HepG2 (cell line): ENCODE measurements around the gene LUZP2. TPM values are rescaled to one million over a fixed set of nuclear protein-coding genes. Genes with fewer than 3 reads are reported as not detected.

Experiments used
- ATAC-seq: fragments of 200-7000 bp; cut with Tn5 transposase; 3 replicates; pipeline ENCODE4 v1.9.1; 2020; ENCODE audit warnings: mild to moderate bottlenecking, moderate library complexity
- BruUV-seq: library from RNA; stranded (reverse); fragments of 400-500 nt; replicated peaks from 2 replicates; lab custom pipeline; 2021; lab: Mats Ljungman, UMichigan
- CTCF ChIA-PET: fragments of 300-600 bp; formaldehyde crosslinking; extraction: SDS; loops from one replicate; lab custom pipeline; 2021; ENCODE audit warnings: low total read pairs, inconsistent platforms, low intra/inter-chr PET ratio; lab: Yijun Ruan, JAX
- POLR2A ChIA-PET: fragments of 350-600 bp; sonication (Branson Sonifier 250); formaldehyde crosslinking; loops from one replicate; lab custom pipeline; 2020; ENCODE audit warnings: antibody characterized with exemption, inconsistent platforms; lab: Yijun Ruan, JAX
- DNase-seq: peaks from one replicate; pipeline ENCODE4 v3.0.0-alpha.2; 2015; ENCODE audit warnings: low spot score
- FAIRE-seq: peaks from 3 replicates; lab custom pipeline; 2011; peaks lifted over from hg19 to GRCh38; lab: Jason Lieb, UNC
- H2AFZ ChIP-seq: one replicate; pipeline ENCODE4 v1.6.1; 2011; ENCODE audit warnings: low read length, inconsistent platforms
- H3K27ac ChIP-seq: fragments of 300-600 bp; 3 replicates; pipeline ENCODE4 v1.8.0; 2011; ENCODE audit warnings: mixed run types, mild to moderate bottlenecking, mixed read lengths, low read length, inconsistent platforms; ENCODE audit not compliant: insufficient read depth; ENCODE audit errors: extremely low read length
- H3K27me3 ChIP-seq, 2 experiments: fragments of 200-600 bp in 1 of 2; 2 replicates in 1 of 2; 3 replicates in 1 of 2; pipeline versions ENCODE4 v1.6.0 to v1.8.0; 2011; ENCODE audit warnings: low read length in 2 of 2, mild to moderate bottlenecking in 2 of 2, moderate library complexity in 2 of 2, inconsistent platforms in 1 of 2; ENCODE audit not compliant: insufficient read depth in 2 of 2, control insufficient read depth in 1 of 2
- H3K36me3 ChIP-seq, 2 experiments: fragments of 200-600 bp in 1 of 2; replicated peaks in 1 of 2; 2 replicates in 1 of 2; 3 replicates in 1 of 2; pipeline versions ENCODE4 v1.5.1 to v1.8.0; 2011; ENCODE audit warnings: low read length in 2 of 2, inconsistent platforms in 1 of 2; ENCODE audit not compliant: insufficient read depth in 2 of 2, control insufficient read depth in 1 of 2
- H3K4me1 ChIP-seq: 2 replicates; pipeline ENCODE4 v1.5.1; 2012; ENCODE audit warnings: low read length, inconsistent platforms; ENCODE audit not compliant: insufficient read depth
- H3K4me2 ChIP-seq: 2 replicates; pipeline ENCODE4 v1.6.0; 2011; ENCODE audit warnings: low read depth, low read length, inconsistent platforms
- H3K4me3 ChIP-seq, 3 experiments: fragments of 200-600 bp in 1 of 3; sonication (generic), shearing (Covaris generic) in 1 of 3; replicated peaks in 1 of 3; 2 replicates each; pipeline ENCODE4 v1.5.1; 2011 to 2016; ENCODE audit warnings: low read length in 3 of 3, inconsistent platforms in 2 of 3, low read depth in 2 of 3, mild to moderate bottlenecking in 2 of 3, control low read depth in 1 of 3, mixed read lengths in 1 of 3; ENCODE audit not compliant: insufficient read depth in 1 of 3
- H3K79me2 ChIP-seq: one replicate; pipeline ENCODE4 v1.6.1; 2011; ENCODE audit warnings: low read length, inconsistent platforms; ENCODE audit not compliant: insufficient read depth
- H3K9ac ChIP-seq: 2 replicates; pipeline ENCODE4 v1.6.0; 2011; ENCODE audit warnings: mild to moderate bottlenecking, low read depth, low read length, inconsistent platforms; ENCODE audit not compliant: insufficient read depth
- H3K9me3 ChIP-seq: 2 replicates; pipeline ENCODE4 v1.5.1; 2012; ENCODE audit warnings: mild to moderate bottlenecking, low read length
- H4K20me1 ChIP-seq: 2 replicates; pipeline ENCODE4 v1.6.0; 2011; ENCODE audit warnings: inconsistent platforms, mild to moderate bottlenecking, low read length, moderate library complexity; ENCODE audit not compliant: insufficient read depth
- FOXP1 ChIP-seq, 2 experiments: fragments of 450-650 bp in 1 of 2; IDR thresholded peaks; 2 replicates each; pipeline ENCODE4 v1.6.1; 2017 to 2018; ENCODE audit warnings: antibody characterized with exemption in 1 of 2
- HDAC6 ChIP-seq: fragments of 200-600 bp; sonication (generic); IDR thresholded peaks from 2 replicates; pipeline ENCODE4 v1.7.0; 2017; ENCODE audit warnings: mild to moderate bottlenecking, antibody characterized with exemption, low read length, low read depth
- HOXA9 ChIP-seq: sonication (generic); formaldehyde crosslinking; IDR thresholded peaks from 2 replicates; pipeline ENCODE4 v1.8.1; 2022; ENCODE audit warnings: missing genetic modification reagents, mild to moderate bottlenecking, moderate library complexity, borderline replicate concordance
- MAFF ChIP-seq: IDR thresholded peaks from 2 replicates; pipeline ENCODE4 v1.6.1; 2011; ENCODE audit warnings: low read depth, low read length, improper control_type of control experiment
- NR3C1 ChIP-seq: sonication (generic); formaldehyde crosslinking; IDR thresholded peaks from 2 replicates; pipeline ENCODE4 v1.4.0; 2020; ENCODE audit warnings: missing genetic modification reagents
- RXRA ChIP-seq: sonication (generic); formaldehyde crosslinking; IDR thresholded peaks from 2 replicates; pipeline ENCODE4 v1.5.1; 2020; ENCODE audit warnings: missing genetic modification reagents
- SRSF9 ChIP-seq: fragments of 200-400 bp; formaldehyde crosslinking; IDR thresholded peaks from 2 replicates; pipeline ENCODE4 v1.6.1; 2018; ENCODE audit warnings: borderline replicate concordance, mild to moderate bottlenecking, low read depth, low read length; ENCODE audit not compliant: insufficient read depth, poor library complexity, severe bottlenecking
- ZNF180 ChIP-seq: sonication (generic); formaldehyde crosslinking; IDR thresholded peaks from 2 replicates; pipeline ENCODE4 v1.4.0; 2020; ENCODE audit warnings: low read depth, missing genetic modification reagents, borderline replicate concordance
- WGBS: methylation state at CpG from one replicate; pipeline ENCODE4 v1.1.6; 2017; ENCODE audit warnings: low lambda C conversion rate; 5-methylcytosine and 5-hydroxymethylcytosine counted together
- in situ Hi-C: cut with HindIII; loops from 2 replicates; pipeline ENCODE4 v1.10.0; 2017; ENCODE audit warnings: low pct_unique_long_range_greater_than_20kb; ENCODE audit not compliant: extremely low pct_ligation_motif_present
- intact Hi-C: fragments of 100-400 bp; cut with micrococcal nuclease; formaldehyde crosslinking; loops from one replicate; pipeline ENCODE4 v1.10.0; 2022; ENCODE audit not compliant: unreplicated experiment
- polyA plus RNA-seq, 8 experiments: library from polyadenylated mRNA; depleted of rRNA in 3 of 8; stranded (reverse) in 7 of 8; unstranded in 1 of 8; fragments of >200 nt; fragmentation: Illumina TruSeq in 4 of 8; extraction: Trizol in 4 of 8; gene quantifications; 2 replicates each; pipeline versions ENCODE4 v1.2.1 to v1.2.3, GENCODE V29; 2011 to 2016; ENCODE audit warnings: low read depth in 4 of 8, missing spikeins in 1 of 8, mixed read lengths in 1 of 8; ENCODE audit not compliant: insufficient read depth in 1 of 8
- total RNA-seq, 5 experiments: library from RNA; depleted of rRNA; stranded (reverse); fragments of >200 nt; fragmentation: Illumina TruSeq; extraction: Trizol; gene quantifications; 2 replicates each; pipeline ENCODE4 v1.2.3, GENCODE V29; 2016; ENCODE audit warnings: low read depth in 1 of 5
- TF ChIP-seq, protein P1 (sequence below): sonication (generic); formaldehyde crosslinking; IDR thresholded peaks from 2 replicates; pipeline ENCODE4 v1.8.1; 2022; ENCODE audit warnings: low read depth, mild to moderate bottlenecking, missing genetic modification reagents
- TF ChIP-seq, protein P2 (sequence below): sonication (generic); formaldehyde crosslinking; IDR thresholded peaks from 2 replicates; pipeline ENCODE4 v1.4.0; 2020; ENCODE audit warnings: low read depth, missing genetic modification reagents
- TF ChIP-seq, protein P3 (sequence below): sonication (generic); formaldehyde crosslinking; IDR thresholded peaks from 2 replicates; pipeline ENCODE4 v1.5.1; 2020; ENCODE audit warnings: mild to moderate bottlenecking, missing genetic modification reagents, moderate library complexity
- TF ChIP-seq, protein P4 (sequence below): IDR thresholded peaks from 2 replicates; pipeline ENCODE4 v1.6.1; 2016; ENCODE audit warnings: missing genetic modification reagents, missing compliant biosample characterization

LUZP2 gene
- total and polyA plus RNA-seq, 2 of the 13 experiments (the other 11 are each of a cell fraction or from before 2014, with no cell fraction given): not detected

DNA sequence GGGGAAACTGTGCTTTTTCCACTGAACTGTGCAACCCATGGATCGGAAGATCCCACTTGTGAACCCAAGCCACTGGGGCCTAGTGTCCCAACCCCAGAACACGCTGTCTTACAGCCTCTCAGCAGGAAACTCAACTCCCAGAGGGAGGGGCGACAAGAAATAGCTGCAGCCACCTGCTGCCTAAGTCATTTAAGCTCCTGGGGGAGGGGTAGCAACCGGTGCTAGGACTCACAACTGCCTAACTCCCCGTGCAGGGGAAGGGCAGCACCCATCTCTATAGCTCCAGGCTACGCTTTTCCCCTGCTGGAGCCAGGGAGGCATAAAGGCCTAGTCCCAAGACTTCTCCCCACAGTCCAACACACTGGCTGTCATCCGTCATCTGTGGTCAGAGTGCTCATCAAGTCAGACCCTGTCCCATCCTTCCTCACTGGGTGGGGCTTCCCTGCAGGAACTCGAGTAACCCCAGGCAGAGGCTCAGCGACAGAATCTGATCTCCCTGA is 363.0 kb downstream of the LUZP2 start:
- WGBS: 12% methylated on average over 5 of the region's 9 CpGs
- no peak for ATAC-seq
- ChIA-PET POLR2A (no interaction called here), CTCF (no interaction called here)
- FAIRE-seq: no peak
- no peak for DNase-seq
- no peak overlapping the region for H3K27ac ChIP-seq
- no peaks in the 10 kb centered on the region for H4K20me1 ChIP-seq
- BruUV-seq: no TSS peak
- no peak overlapping the region for H3K4me2 ChIP-seq
- no peak overlapping the region for H2AFZ ChIP-seq
- H3K9ac ChIP-seq: no peak overlapping the region
- H3K36me3 ChIP-seq: no peaks in the 10 kb centered on the region
- H3K4me3 ChIP-seq: no peak overlapping the region
- H3K9me3 ChIP-seq: peaks cover 37% of the 10 kb centered on the region
- H3K4me1 ChIP-seq: no peaks in the 10 kb centered on the region
- no peaks in the 10 kb centered on the region for H3K27me3 ChIP-seq
- no peaks in the 10 kb centered on the region for H3K79me2 ChIP-seq
- in situ Hi-C loops: no loop called here
- intact Hi-C loops: loop anchor here (5.0 kb wide), 1 partner anchor 1032 kb away; no protein-coding TSS in a partner anchor
- TF ChIP-seq, protein P1, sequence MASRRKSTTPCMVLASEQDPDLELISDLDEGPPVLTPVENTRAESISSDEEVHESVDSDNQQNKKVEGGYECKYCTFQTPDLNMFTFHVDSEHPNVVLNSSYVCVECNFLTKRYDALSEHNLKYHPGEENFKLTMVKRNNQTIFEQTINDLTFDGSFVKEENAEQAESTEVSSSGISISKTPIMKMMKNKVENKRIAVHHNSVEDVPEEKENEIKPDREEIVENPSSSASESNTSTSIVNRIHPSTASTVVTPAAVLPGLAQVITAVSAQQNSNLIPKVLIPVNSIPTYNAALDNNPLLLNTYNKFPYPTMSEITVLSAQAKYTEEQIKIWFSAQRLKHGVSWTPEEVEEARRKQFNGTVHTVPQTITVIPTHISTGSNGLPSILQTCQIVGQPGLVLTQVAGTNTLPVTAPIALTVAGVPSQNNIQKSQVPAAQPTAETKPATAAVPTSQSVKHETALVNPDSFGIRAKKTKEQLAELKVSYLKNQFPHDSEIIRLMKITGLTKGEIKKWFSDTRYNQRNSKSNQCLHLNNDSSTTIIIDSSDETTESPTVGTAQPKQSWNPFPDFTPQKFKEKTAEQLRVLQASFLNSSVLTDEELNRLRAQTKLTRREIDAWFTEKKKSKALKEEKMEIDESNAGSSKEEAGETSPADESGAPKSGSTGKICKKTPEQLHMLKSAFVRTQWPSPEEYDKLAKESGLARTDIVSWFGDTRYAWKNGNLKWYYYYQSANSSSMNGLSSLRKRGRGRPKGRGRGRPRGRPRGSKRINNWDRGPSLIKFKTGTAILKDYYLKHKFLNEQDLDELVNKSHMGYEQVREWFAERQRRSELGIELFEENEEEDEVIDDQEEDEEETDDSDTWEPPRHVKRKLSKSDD (CRISPR knock-in tag): no peak
- TF ChIP-seq ZNF180 (CRISPR knock-in tag) (no peak), RXRA (CRISPR knock-in tag) (no peak), SRSF9 (no peak), NR3C1 (CRISPR knock-in tag) (no peak), FOXP1 (IDR thresholded peaks at IDR 0.05) (no peak), FOXP1 (CRISPR knock-in tag; IDR thresholded peaks at IDR 0.05) (no peak), MAFF (no peak), HDAC6 (no peak), HOXA9 (CRISPR knock-in tag) (no peak)
- TF ChIP-seq, protein P2, sequence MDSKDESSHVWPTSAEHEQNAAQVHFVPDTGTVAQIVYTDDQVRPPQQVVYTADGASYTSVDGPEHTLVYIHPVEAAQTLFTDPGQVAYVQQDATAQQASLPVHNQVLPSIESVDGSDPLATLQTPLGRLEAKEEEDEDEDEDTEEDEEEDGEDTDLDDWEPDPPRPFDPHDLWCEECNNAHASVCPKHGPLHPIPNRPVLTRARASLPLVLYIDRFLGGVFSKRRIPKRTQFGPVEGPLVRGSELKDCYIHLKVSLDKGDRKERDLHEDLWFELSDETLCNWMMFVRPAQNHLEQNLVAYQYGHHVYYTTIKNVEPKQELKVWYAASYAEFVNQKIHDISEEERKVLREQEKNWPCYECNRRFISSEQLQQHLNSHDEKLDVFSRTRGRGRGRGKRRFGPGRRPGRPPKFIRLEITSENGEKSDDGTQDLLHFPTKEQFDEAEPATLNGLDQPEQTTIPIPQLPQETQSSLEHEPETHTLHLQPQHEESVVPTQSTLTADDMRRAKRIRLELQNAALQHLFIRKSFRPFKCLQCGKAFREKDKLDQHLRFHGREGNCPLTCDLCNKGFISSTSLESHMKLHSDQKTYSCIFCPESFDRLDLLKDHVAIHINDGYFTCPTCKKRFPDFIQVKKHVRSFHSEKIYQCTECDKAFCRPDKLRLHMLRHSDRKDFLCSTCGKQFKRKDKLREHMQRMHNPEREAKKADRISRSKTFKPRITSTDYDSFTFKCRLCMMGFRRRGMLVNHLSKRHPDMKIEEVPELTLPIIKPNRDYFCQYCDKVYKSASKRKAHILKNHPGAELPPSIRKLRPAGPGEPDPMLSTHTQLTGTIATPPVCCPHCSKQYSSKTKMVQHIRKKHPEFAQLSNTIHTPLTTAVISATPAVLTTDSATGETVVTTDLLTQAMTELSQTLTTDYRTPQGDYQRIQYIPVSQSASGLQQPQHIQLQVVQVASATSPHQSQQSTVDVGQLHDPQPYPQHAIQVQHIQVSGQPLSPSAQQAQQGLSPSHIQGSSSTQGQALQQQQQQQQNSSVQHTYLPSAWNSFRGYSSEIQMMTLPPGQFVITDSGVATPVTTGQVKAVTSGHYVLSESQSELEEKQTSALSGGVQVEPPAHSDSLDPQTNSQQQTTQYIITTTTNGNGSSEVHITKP (CRISPR knock-in tag): no peak
- TF ChIP-seq, protein P3, sequence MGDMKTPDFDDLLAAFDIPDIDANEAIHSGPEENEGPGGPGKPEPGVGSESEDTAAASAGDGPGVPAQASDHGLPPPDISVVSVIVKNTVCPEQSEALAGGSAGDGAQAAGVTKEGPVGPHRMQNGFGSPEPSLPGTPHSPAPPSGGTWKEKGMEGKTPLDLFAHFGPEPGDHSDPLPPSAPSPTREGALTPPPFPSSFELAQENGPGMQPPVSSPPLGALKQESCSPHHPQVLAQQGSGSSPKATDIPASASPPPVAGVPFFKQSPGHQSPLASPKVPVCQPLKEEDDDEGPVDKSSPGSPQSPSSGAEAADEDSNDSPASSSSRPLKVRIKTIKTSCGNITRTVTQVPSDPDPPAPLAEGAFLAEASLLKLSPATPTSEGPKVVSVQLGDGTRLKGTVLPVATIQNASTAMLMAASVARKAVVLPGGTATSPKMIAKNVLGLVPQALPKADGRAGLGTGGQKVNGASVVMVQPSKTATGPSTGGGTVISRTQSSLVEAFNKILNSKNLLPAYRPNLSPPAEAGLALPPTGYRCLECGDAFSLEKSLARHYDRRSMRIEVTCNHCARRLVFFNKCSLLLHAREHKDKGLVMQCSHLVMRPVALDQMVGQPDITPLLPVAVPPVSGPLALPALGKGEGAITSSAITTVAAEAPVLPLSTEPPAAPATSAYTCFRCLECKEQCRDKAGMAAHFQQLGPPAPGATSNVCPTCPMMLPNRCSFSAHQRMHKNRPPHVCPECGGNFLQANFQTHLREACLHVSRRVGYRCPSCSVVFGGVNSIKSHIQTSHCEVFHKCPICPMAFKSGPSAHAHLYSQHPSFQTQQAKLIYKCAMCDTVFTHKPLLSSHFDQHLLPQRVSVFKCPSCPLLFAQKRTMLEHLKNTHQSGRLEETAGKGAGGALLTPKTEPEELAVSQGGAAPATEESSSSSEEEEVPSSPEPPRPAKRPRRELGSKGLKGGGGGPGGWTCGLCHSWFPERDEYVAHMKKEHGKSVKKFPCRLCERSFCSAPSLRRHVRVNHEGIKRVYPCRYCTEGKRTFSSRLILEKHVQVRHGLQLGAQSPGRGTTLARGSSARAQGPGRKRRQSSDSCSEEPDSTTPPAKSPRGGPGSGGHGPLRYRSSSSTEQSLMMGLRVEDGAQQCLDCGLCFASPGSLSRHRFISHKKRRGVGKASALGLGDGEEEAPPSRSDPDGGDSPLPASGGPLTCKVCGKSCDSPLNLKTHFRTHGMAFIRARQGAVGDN: no peak
- TF ChIP-seq, protein P4, sequence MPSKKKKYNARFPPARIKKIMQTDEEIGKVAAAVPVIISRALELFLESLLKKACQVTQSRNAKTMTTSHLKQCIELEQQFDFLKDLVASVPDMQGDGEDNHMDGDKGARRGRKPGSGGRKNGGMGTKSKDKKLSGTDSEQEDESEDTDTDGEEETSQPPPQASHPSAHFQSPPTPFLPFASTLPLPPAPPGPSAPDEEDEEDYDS (CRISPR knock-in tag): no peak
